Ishikawa (cell line): Measurements from ENCODE around the gene CAPZA1.

Source experiments
- CEBPB ChIP-seq: IDR thresholded peaks from 2 replicates; pipeline ENCODE4 v1.6.1; 2012
- CREB1 ChIP-seq: IDR thresholded peaks from 2 replicates; pipeline ENCODE4 v1.6.1; 2012; ENCODE audit warnings: low read depth
- EGR1 ChIP-seq: IDR thresholded peaks from 2 replicates; pipeline ENCODE4 v1.6.1; 2012
- MAX ChIP-seq: IDR thresholded peaks from 2 replicates; pipeline ENCODE4 v1.6.1; 2012
- NFIC ChIP-seq: IDR thresholded peaks from 2 replicates; pipeline ENCODE4 v1.6.1; 2012
- RAD21 ChIP-seq: IDR thresholded peaks from 2 replicates; pipeline ENCODE4 v1.6.1; 2012; ENCODE audit warnings: low read depth
- REST ChIP-seq: IDR thresholded peaks from 2 replicates; pipeline ENCODE4 v1.6.1; 2012; ENCODE audit warnings: low read depth, mild to moderate bottlenecking
- TAF1 ChIP-seq: IDR thresholded peaks from 2 replicates; pipeline ENCODE4 v1.6.1; 2012; ENCODE audit warnings: low read depth, mild to moderate bottlenecking
- TCF12 ChIP-seq: IDR thresholded peaks from 2 replicates; pipeline ENCODE4 v1.6.1; 2012; ENCODE audit warnings: low read depth
- YY1 ChIP-seq: IDR thresholded peaks from 2 replicates; pipeline ENCODE4 v1.6.1; 2012; ENCODE audit warnings: low read depth

GRCh38 chr1:112674986-112675727 is 55.5 kb downstream of the CAPZA1 start:
- TF ChIP-seq RAD21 (no peak), TCF12 (no peak; the same call in 1 of the 2 replicates), CREB1 (no peak), NFIC (no peak), TAF1 (no peak; the same call in 1 of the 2 replicates), MAX (no peak; the same call in 1 of the 2 replicates), YY1 (no peak), EGR1 (peak; percentile 55; the same call in 1 of the 2 replicates), CEBPB (no peak), REST (no peak)
